SU-DHL-6 (cell line): ENCODE data around the gene CAMKK1.

Experiments used
- EZH2phosphoT487 ChIP-seq: fragments of 200-600 bp; sonication (generic), shearing (Covaris generic); conservative IDR thresholded peaks from 2 replicates; pipeline ENCODE4 v1.6.1; 2018; ENCODE audit warnings: mild to moderate bottlenecking, antibody characterized with exemption, low read length, moderate library complexity, mixed read lengths
- TF ChIP-seq, protein P1 (sequence below): fragments of 200-600 bp; sonication (generic); IDR thresholded peaks from one replicate; pipeline ENCODE4 v1.5.1; 2017; ENCODE audit warnings: antibody characterized with exemption, mild to moderate bottlenecking, low read length, moderate library complexity; ENCODE audit not compliant: insufficient read depth, poor library complexity, severe bottlenecking

DNA sequence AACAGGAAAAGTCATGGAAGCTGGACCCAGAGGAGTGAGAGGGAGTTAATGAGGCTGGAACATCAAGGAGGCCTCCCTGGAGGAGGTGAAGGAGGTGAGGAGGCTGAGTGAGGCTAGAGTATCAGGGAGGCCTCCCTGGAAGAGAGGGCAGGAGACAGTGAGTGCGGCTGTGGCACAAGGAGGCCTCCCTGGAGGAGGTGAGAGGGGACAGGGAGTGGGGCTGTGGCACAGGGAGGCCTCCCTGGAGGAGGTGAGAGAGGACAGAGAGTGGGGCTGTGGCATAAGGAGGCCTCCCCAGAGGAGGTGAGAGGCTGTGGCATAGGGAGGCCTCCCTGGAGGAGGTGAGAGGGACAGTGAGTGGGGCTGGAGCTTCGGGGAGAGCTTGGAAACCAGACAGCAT, 5.5 kb downstream of the CAMKK1 start:
- TF ChIP-seq, protein P1, sequence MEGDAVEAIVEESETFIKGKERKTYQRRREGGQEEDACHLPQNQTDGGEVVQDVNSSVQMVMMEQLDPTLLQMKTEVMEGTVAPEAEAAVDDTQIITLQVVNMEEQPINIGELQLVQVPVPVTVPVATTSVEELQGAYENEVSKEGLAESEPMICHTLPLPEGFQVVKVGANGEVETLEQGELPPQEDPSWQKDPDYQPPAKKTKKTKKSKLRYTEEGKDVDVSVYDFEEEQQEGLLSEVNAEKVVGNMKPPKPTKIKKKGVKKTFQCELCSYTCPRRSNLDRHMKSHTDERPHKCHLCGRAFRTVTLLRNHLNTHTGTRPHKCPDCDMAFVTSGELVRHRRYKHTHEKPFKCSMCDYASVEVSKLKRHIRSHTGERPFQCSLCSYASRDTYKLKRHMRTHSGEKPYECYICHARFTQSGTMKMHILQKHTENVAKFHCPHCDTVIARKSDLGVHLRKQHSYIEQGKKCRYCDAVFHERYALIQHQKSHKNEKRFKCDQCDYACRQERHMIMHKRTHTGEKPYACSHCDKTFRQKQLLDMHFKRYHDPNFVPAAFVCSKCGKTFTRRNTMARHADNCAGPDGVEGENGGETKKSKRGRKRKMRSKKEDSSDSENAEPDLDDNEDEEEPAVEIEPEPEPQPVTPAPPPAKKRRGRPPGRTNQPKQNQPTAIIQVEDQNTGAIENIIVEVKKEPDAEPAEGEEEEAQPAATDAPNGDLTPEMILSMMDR: no peak
- no peak for TF ChIP-seq EZH2phosphoT487
